Ovary (tissue), 9 donors: ENCODE results near the gene CRYGN. TPM values are rescaled to one million over a fixed set of nuclear protein-coding genes. Genes with fewer than 3 reads are reported as not detected.

Experiments
- DNase-seq, 5 donors: peaks; one replicate each; pipeline ENCODE4 v3.0.0-alpha.2; 2019 to 2020
- H3K27ac ChIP-seq, 2 donors: fragments of 200-600 bp; one replicate each; pipeline versions ENCODE4 v1.5.1 to v1.8.0; 2019 to 2022
- H3K27me3 ChIP-seq: fragments of 200-600 bp; one replicate; pipeline ENCODE4 v1.8.0; 2022
- H3K36me3 ChIP-seq: fragments of 200-600 bp; sonication (generic); one replicate; pipeline ENCODE4 v1.5.1; 2019
- H3K4me1 ChIP-seq: one replicate; pipeline ENCODE4 v1.8.1; 2013; ENCODE audit warnings: mild to moderate bottlenecking, moderate library complexity; ENCODE audit not compliant: insufficient read depth
- H3K4me3 ChIP-seq: fragments of 200-600 bp; sonication (generic); one replicate; pipeline ENCODE4 v1.5.1; 2017
- H3K9me3 ChIP-seq, 2 donors: fragments of 200-600 bp in 1 of 2; sonication (generic) in 1 of 2; one replicate each; pipeline versions ENCODE4 v1.5.1 to v1.8.1; 2013 to 2019; ENCODE audit warnings: mild to moderate bottlenecking in 1 of 2, moderate library complexity in 1 of 2
- EP300 ChIP-seq: sonication (generic); formaldehyde crosslinking; IDR thresholded peaks from one replicate; pipeline ENCODE4 v1.6.1; 2017; ENCODE audit warnings: antibody characterized with exemption
- POLR2A ChIP-seq: fragments of 450-650 bp; IDR thresholded peaks from one replicate; pipeline ENCODE4 v1.6.1; 2017; ENCODE audit warnings: antibody characterized with exemption, mild to moderate bottlenecking, moderate library complexity
- WGBS, 3 donors: extraction: QIAGEN DNeasy Blood & Tissue Kit in 1 of 3; methylation state at CpG; one replicate each; pipeline versions ENCODE4 v1.1.5 to v1.1.7; 2013 to 2017; 5-methylcytosine and 5-hydroxymethylcytosine counted together
- intact Hi-C, 4 donors: fragments of 100-400 bp; cut with DNase I; formaldehyde crosslinking; loops; one replicate each; pipeline versions ENCODE4 v1.11.0 to v1.15.1; 2022 to 2023
- polyA plus RNA-seq, 2 donors: library from polyadenylated mRNA; stranded (reverse); fragments of 200-250 nt in 1 of 2; fragments of 350-450 nt in 1 of 2; fragmentation: Illumina TruSeq in 1 of 2; extraction: RNeasy Lipid Tissue Mini Kit (QIAGEN cat#74804) in 1 of 2; gene quantifications; one replicate each; pipeline ENCODE4 v1.2.3, GENCODE V29; 2013 to 2014
- total RNA-seq, 7 donors: library from RNA; depleted of rRNA in 2 of 7; stranded (reverse); fragments of >200 nt in 2 of 7; fragmentation: NEBNext Ultra II Directional in 3 of 7; extraction: Animal tissue kit (Norgen Biotek cat#: 25700) in 3 of 7; gene quantifications; one replicate each; pipeline versions ENCODE4 v1.1.0 to v1.2.4, GENCODE V29; 2016 to 2023
- TF ChIP-seq, protein P1 (sequence below), 3 donors: fragments of 450-650 bp in 2 of 3; fragments of 200-600 bp in 1 of 3; IDR thresholded peaks; one replicate each; pipeline versions ENCODE4 v1.5.1 to v1.8.0; 2016 to 2022; ENCODE audit warnings: antibody characterized with exemption in 3 of 3, mild to moderate bottlenecking in 1 of 3
- donor health status: DM: no; HTN: no; CAD: no; lungs with moderate emphysema.
- donor health status: DM: no; HTN: no; CAD: no.
- donor health status: Bipolar disorder and iron deficiency.
- donor health status: DM: yes; HTN: yes; CAD: no.
- donor health status: DM: no; HTN: no; CAD: no.
- donor health status: DM: yes; HTN: yes; CAD: no.

Gene CRYGN
- total and polyA plus RNA-seq, 9 donors: 0.24 to 2.3 (median 0.67) TPM; not detected in 2

- intact Hi-C loops: no loop called here
- H3K27ac ChIP-seq: no peak overlapping the region
- TF ChIP-seq, protein P1, sequence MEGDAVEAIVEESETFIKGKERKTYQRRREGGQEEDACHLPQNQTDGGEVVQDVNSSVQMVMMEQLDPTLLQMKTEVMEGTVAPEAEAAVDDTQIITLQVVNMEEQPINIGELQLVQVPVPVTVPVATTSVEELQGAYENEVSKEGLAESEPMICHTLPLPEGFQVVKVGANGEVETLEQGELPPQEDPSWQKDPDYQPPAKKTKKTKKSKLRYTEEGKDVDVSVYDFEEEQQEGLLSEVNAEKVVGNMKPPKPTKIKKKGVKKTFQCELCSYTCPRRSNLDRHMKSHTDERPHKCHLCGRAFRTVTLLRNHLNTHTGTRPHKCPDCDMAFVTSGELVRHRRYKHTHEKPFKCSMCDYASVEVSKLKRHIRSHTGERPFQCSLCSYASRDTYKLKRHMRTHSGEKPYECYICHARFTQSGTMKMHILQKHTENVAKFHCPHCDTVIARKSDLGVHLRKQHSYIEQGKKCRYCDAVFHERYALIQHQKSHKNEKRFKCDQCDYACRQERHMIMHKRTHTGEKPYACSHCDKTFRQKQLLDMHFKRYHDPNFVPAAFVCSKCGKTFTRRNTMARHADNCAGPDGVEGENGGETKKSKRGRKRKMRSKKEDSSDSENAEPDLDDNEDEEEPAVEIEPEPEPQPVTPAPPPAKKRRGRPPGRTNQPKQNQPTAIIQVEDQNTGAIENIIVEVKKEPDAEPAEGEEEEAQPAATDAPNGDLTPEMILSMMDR (IDR thresholded peaks at IDR 0.05): no peak
- no peak for TF ChIP-seq POLR2A
- TF ChIP-seq EP300: no peak
- H3K9me3 ChIP-seq: no peaks in the 10 kb centered on the region
- no peak for DNase-seq
- no peaks in the 10 kb centered on the region for H3K27me3 ChIP-seq
- H3K4me1 ChIP-seq: no peaks in the 10 kb centered on the region
- H3K36me3 ChIP-seq: no peaks in the 10 kb centered on the region
- WGBS, 3 donors: 85 to 88% (median 87%) methylated on average over 31 of the region's 31 CpGs
- no peak overlapping the region for H3K4me3 ChIP-seq
Measured at GRCh38 chr7:151393031-151393977, 46.6 kb downstream of the CRYGN start.

DNA sequence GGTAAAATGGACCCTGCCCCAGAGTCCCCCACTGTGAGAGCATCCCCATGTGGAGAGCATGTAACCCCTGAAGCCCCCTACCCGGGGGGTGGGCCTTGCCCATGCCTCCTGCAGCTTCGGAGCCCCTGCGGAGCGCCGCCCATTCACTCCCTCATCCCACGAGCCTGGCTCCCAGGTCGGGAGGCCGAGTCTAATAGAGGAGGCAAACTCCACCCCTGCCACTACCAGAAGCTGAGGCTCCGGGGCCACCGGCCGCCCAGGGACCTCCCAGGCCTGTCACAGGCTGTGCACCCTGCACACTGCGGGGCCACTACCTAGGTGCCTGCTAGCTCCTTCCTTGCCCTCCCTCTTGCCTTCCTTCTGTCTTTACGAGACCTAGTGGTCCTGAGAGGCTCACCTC lies 47.5 kb downstream of the CRYGN start:
- 83 to 90% (median 89%) methylated on average over 13 of the region's 13 CpGs for WGBS, 3 donors
- TF ChIP-seq EP300: no peak
- TF ChIP-seq, protein P1 (IDR thresholded peaks at IDR 0.05): no peak
- TF ChIP-seq POLR2A: no peak
- Histone ChIP-seq H3K4me3 (no peak overlapping the region), H3K9me3 (no peaks in the 10 kb centered on the region), H3K36me3 (no peaks in the 10 kb centered on the region), H3K27me3 (no peaks in the 10 kb centered on the region), H3K27ac (no peak overlapping the region), H3K4me1 (no peaks in the 10 kb centered on the region)
- no peak for DNase-seq
- intact Hi-C loops: no loop called here

DNA sequence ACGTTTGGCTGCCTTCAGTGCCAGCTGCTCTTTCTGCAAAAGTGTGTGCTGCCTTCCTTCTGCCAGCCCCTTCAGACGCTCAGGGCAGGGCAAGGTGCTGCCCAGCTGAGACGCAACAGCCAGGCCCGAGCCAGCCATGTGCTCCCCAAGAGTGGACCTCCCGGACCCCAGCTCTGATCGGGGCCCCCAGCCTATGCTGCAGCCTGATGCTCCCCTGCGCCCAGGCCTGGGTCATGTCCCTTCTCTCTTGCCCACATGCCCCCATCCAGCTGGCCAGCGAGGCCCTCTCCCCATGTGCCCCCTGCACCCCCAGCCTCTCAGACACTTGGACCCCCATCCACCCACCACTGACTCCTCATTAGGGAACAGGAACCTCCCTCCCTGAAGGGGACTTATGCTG lies 47.9 kb downstream of the CRYGN start:
- intact Hi-C loops: no loop called here
- no peaks in the 10 kb centered on the region for H3K9me3 ChIP-seq
- H3K4me3 ChIP-seq: no peak overlapping the region
- no peak overlapping the region for H3K27ac ChIP-seq
- no peak for DNase-seq
- no peaks in the 10 kb centered on the region for H3K4me1 ChIP-seq
- no peaks in the 10 kb centered on the region for H3K36me3 ChIP-seq
- H3K27me3 ChIP-seq: no peaks in the 10 kb centered on the region
- 88 to 99% (median 90%) methylated on average over 8 of the region's 8 CpGs for WGBS, 3 donors
- TF ChIP-seq, protein P1 (IDR thresholded peaks at IDR 0.05): no peak
- TF ChIP-seq POLR2A (no peak), EP300 (no peak)

- Histone ChIP-seq H3K36me3 (no peaks in the 10 kb centered on the region), H3K27me3 (no peaks in the 10 kb centered on the region), H3K27ac (no peak overlapping the region), H3K4me1 (no peaks in the 10 kb centered on the region), H3K9me3 (no peaks in the 10 kb centered on the region), H3K4me3 (no peak overlapping the region)
- no peak for DNase-seq
- no peak for TF ChIP-seq POLR2A
- 89 to 96% (median 95%) methylated on average over 9 of the region's 9 CpGs for WGBS, 3 donors
- intact Hi-C loops: no loop called here
Measured at GRCh38 chr7:151391358-151391730, 48.6 kb downstream of the CRYGN start.
